LNCaP clone FGC (cell line): Measurements from ENCODE around the gene MACROD2.

Experiments
- DNase-seq: peaks from one replicate; pipeline ENCODE4 v3.0.0-alpha.2; 2011; ENCODE audit warnings: low read depth
- H3K4me3 ChIP-seq: 2 replicates; pipeline ENCODE4 v1.5.1; 2011; ENCODE audit warnings: mild to moderate bottlenecking, low read depth, low read length, control low read depth
- CTCF ChIP-seq: IDR thresholded peaks from 2 replicates; pipeline ENCODE4 v1.5.1; 2012; ENCODE audit warnings: mild to moderate bottlenecking; ENCODE audit not compliant: control insufficient read depth, insufficient read depth; ENCODE audit errors: extremely low read depth

MACROD2 gene

GRCh38 chr20:14913896-14914620 is 918.7 kb downstream of the MACROD2 start:
- TF ChIP-seq CTCF = no peak
- H3K4me3 ChIP-seq = no peak overlapping the region
- DNase-seq = no peak

GRCh38 chr20:14914633-14915032 is 919.3 kb downstream of the MACROD2 start:
- TF ChIP-seq CTCF = no peak
- DNase-seq = no peak

GRCh38 chr20:14915356-14915755 is 920.0 kb downstream of the MACROD2 start:
- H3K4me3 ChIP-seq = no peak overlapping the region
- TF ChIP-seq CTCF = no peak
- no peak for DNase-seq

More at GRCh38 chr20:14914633-14915032, 919.3 kb downstream of the MACROD2 start:
- H3K4me3 ChIP-seq = no peak overlapping the region

- no peak overlapping the region for H3K4me3 ChIP-seq
- no peak for TF ChIP-seq CTCF
- DNase-seq = no peak
Observed at GRCh38 chr20:14916360-14916920, 921.1 kb downstream of the MACROD2 start.

GRCh38 chr20:14918281-14918680 is 923.0 kb downstream of the MACROD2 start:
- no peak for DNase-seq
- TF ChIP-seq CTCF = no peak
- no peak overlapping the region for H3K4me3 ChIP-seq

- no peak for DNase-seq
- no peak for TF ChIP-seq CTCF
- no peak overlapping the region for H3K4me3 ChIP-seq
Observed at GRCh38 chr20:14918976-14919375, 923.7 kb downstream of the MACROD2 start.
